PC-3 (cell line): Measurements from ENCODE around the gene IQCK.

Source experiments
- CTCF ChIP-seq: fragments of 300-600 bp; sonication (generic); conservative IDR thresholded peaks from 2 replicates; pipeline ENCODE4 v1.5.1; 2017; ENCODE audit warnings: antibody characterized with exemption, low read depth, mild to moderate bottlenecking, low read length
- EZH2 ChIP-seq: fragments of 300-600 bp; sonication (generic); IDR thresholded peaks from one replicate; pipeline ENCODE4 v1.6.1; 2017; ENCODE audit warnings: antibody characterized with exemption, mild to moderate bottlenecking, low read length; ENCODE audit not compliant: unreplicated experiment
- EZH2phosphoT487 ChIP-seq: fragments of 300-600 bp; sonication (generic); IDR thresholded peaks from 2 replicates; pipeline ENCODE4 v1.6.1; 2018; ENCODE audit warnings: mild to moderate bottlenecking, antibody characterized with exemption, low read length, borderline replicate concordance

- TF ChIP-seq EZH2 (no peak), CTCF (no peak), EZH2phosphoT487 (no peak)
These were observed 158.5 kb downstream of the IQCK start for GRCh38 chr16:19876501-19877059.
